ENCODE results near the gene PLA2G4F. TPM values are rescaled to one million over a fixed set of nuclear protein-coding genes. Genes with fewer than 3 reads are reported as not detected.

Gene PLA2G4F
- total RNA-seq, 4 donors from 2014 or later: 0.16 to 0.67 TPM; not detected in 2

DNA sequence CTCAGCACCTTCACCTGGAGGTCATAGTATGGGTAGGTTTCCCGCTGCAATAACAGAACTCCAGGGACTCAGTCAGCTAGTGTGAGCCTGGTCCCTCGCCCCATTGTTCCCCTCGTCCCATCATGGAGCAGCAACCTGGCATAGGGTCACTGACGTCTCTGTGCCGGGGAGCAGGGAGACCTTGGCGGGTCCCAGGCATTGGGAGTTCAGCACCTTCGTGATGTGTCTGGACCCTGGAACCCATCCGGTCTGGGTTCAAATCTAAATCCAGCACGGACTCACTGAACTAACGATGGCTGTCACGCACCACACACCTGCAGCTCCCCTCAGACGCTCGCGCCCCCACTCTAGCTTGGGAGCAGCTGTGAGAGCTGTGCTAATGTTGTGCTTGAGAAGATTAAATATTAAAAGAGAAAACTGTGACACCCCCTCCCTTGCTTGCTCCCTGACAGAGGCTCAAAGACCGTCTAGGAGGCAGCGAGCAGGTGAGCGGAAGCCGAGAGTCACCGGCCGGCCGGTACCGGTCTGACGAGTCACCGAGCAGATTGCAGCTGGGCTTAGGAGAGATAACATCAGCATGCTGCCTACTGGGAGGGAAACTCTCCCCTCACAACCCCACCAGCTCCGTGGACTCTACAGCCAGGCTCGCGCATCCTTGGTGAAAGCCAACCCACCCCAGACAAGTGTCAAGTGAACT is 742 bp downstream of the PLA2G4F start:
- WGBS, 2 donors (ENCODE audit: low coverage in 1 of 2): 37 to 60% methylated on average over 1 to 8 of the region's 27 CpGs
- no peak for ATAC-seq

DNA sequence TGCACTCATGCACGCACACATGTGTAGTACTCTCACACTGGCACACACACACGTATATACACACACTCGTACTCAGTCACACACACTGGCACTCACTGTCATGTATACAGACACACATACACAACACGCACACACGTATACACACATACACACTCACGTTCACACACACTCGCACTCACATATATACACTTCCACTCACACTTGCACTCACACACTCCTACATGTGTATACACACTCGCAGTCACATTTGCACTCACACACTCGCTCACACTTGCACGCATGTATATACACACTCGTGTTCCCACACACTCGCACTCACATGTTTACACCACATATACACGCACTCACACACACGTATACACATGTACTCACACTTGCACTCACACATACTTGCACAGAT is 1.5 kb downstream of the PLA2G4F start:
- TF ChIP-seq POLR2AphosphoS5 (IDR thresholded peaks at IDR 0.05): no peak
- no peak for TF ChIP-seq EP300 (IDR thresholded peaks at IDR 0.05)
- TF ChIP-seq, protein P1, sequence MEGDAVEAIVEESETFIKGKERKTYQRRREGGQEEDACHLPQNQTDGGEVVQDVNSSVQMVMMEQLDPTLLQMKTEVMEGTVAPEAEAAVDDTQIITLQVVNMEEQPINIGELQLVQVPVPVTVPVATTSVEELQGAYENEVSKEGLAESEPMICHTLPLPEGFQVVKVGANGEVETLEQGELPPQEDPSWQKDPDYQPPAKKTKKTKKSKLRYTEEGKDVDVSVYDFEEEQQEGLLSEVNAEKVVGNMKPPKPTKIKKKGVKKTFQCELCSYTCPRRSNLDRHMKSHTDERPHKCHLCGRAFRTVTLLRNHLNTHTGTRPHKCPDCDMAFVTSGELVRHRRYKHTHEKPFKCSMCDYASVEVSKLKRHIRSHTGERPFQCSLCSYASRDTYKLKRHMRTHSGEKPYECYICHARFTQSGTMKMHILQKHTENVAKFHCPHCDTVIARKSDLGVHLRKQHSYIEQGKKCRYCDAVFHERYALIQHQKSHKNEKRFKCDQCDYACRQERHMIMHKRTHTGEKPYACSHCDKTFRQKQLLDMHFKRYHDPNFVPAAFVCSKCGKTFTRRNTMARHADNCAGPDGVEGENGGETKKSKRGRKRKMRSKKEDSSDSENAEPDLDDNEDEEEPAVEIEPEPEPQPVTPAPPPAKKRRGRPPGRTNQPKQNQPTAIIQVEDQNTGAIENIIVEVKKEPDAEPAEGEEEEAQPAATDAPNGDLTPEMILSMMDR (IDR thresholded peaks at IDR 0.05): no peak
- WGBS, 2 donors (ENCODE audit: low coverage in 1 of 2): 90% methylated on average over 11 to 14 of the region's 14 CpGs
- ATAC-seq: no peak

More for the DNA sequence above, 742 bp downstream of the PLA2G4F start:
- H3K4me3 ChIP-seq: no peak overlapping the region
- no peaks in the 10 kb centered on the region for H3K27me3 ChIP-seq
- peaks cover 0 to 25% (median 0%) of the 10 kb centered on the region in 3 donors for H3K4me1 ChIP-seq
- peaks cover 0 to 20% of the 10 kb centered on the region in 2 donors for H3K36me3 ChIP-seq
- no peak overlapping the region for H3K27ac ChIP-seq
- H3K9me3 ChIP-seq: no peaks in the 10 kb centered on the region
- TF ChIP-seq, protein P1 (IDR thresholded peaks at IDR 0.05): no peak
- TF ChIP-seq EP300 (IDR thresholded peaks at IDR 0.05): no peak
- TF ChIP-seq POLR2AphosphoS5 (IDR thresholded peaks at IDR 0.05): no peak
- no peak for TF ChIP-seq POLR2A (IDR thresholded peaks at IDR 0.05)

DNA sequence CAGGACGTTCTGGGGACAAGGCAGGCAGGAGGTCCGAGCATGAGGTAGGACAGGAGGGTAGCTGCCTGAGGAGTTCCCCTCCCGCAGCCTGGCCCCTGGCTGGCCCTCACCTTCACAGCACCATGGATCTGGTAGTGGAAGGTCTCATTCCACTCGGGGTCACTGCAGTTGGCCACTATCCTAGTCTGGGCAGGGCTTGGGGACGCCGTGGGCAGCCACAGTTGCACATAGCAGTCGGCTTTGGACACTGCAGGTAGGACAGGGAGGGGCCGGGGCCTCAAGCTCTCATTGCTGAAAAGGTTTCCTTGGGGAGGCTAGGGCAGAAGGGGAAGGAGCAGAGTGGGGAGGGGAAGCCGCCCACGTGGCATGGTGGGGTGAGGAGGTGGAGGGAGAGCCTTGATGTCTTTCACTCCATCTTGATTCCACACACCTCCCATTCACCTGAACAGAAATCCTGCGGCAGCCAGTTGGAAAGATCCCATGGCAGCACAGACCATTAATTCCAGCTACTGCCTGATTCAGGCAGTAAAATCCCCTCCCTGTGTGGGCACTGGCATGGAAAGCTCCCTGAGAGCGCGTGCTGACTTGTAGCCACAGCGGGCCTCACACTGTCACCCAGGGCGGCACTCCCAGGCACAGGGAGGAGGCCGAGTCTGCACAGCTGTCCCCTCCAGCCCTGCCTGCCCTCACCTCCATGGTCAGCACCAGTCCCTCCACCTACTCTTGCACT is 2.1 kb downstream of the PLA2G4F start:
- Histone ChIP-seq H3K27ac (no peak overlapping the region), H3K4me1 (peaks cover 0 to 24% (median 0%) of the 10 kb centered on the region in 3 donors), H3K27me3 (no peaks in the 10 kb centered on the region), H3K9me3 (no peaks in the 10 kb centered on the region), H3K4me3 (no peak overlapping the region), H3K36me3 (peaks cover 0 to 7% of the 10 kb centered on the region in 2 donors)
- WGBS, 2 donors (ENCODE audit: low coverage in 1 of 2): 76% methylated on average over 10 of the region's 16 CpGs; no CpG with 5 or more reads in 1 of the 2 donors
- TF ChIP-seq POLR2AphosphoS5 (IDR thresholded peaks at IDR 0.05) (no peak), POLR2A (IDR thresholded peaks at IDR 0.05) (no peak), EP300 (IDR thresholded peaks at IDR 0.05) (no peak)
- TF ChIP-seq, protein P1 (IDR thresholded peaks at IDR 0.05): no peak
- no peak for ATAC-seq

More for the DNA sequence above, 1.5 kb downstream of the PLA2G4F start:
- Histone ChIP-seq H3K9me3 (no peaks in the 10 kb centered on the region), H3K36me3 (peaks cover 0 to 13% of the 10 kb centered on the region in 2 donors), H3K4me3 (no peak overlapping the region), H3K27ac (no peak overlapping the region), H3K27me3 (no peaks in the 10 kb centered on the region), H3K4me1 (peaks cover 0 to 25% (median 0%) of the 10 kb centered on the region in 3 donors)

DNA sequence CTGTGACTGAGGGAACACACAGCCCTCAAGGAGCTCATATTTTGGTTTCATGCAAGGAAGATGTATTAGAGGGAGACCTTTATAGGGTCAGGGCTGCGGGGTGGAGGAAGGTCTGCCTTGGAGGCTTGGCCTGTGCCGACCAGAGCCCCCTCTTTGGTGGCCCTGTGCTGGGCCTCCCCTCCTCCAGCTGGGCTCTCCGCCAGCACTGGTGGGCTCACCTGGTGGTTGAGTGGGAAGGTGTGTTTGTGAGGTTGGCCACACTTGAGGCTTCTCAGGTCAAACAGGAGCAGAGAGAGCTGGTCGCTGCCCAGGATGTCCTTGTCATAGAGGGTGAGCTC is 2.6 kb downstream of the PLA2G4F start:
- WGBS, 2 donors (ENCODE audit: low coverage in 1 of 2): no CpG with 5 or more reads among the region's 4 CpGs
- TF ChIP-seq POLR2A (IDR thresholded peaks at IDR 0.05): no peak
- Histone ChIP-seq H3K4me3 (no peak overlapping the region), H3K27ac (no peak overlapping the region), H3K36me3 (peaks cover 0 to 2% of the 10 kb centered on the region in 2 donors), H3K27me3 (no peaks in the 10 kb centered on the region), H3K4me1 (peaks cover 0 to 19% (median 0%) of the 10 kb centered on the region in 3 donors), H3K9me3 (no peaks in the 10 kb centered on the region)
- no peak for ATAC-seq

DNA sequence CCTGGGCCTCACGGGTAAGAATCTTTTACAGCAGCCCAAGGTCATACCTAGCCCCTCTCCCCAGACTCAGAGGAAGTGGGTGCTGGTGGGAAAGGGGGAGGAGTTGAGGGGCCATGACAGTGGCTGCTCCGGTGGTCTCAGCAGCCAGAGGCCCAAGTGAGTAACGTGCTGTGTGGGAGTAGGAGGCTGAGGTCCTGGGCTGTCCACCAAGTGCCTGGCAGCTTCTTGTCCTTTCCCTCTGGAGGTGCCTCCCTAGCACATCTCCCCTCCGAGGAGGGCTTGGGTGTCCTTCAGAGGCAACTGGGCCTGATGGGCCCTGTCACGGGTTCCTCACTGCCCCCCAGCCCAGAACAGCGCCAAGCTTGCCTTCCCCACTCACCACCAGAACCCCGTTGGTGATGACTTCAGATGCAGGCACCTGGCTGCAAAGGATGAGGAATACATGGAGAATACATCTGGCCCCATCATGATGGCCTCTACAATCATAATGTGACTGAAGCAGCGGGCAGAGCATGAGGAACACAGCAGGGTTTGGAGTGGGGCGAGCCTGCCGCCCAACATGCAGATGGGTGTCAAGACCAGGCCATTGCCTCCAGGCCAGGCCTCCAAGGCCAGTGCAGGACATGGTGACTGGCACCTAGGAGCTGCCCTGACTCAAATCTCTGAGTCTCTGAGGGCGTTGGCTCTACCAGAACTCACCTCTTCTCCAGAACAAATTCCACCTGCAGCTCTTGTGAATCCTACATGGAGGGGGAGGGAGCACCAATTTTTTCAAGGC is 3.3 kb downstream of the PLA2G4F start:
- Histone ChIP-seq H3K27me3 (no peaks in the 10 kb centered on the region), H3K4me1 (peaks cover 0 to 11% (median 0%) of the 10 kb centered on the region in 3 donors), H3K4me3 (no peak overlapping the region), H3K9me3 (no peaks in the 10 kb centered on the region), H3K27ac (no peak overlapping the region), H3K36me3 (no peaks in the 10 kb centered on the region)
- ATAC-seq: no peak
- TF ChIP-seq POLR2A (IDR thresholded peaks at IDR 0.05): no peak
- WGBS, 2 donors (ENCODE audit: low coverage in 1 of 2): 100% methylated on average over 1 of the region's 11 CpGs; no CpG with 5 or more reads in 1 of the 2 donors

Measured in gastroesophageal sphincter (tissue), 4 donors.